ENCODE measurements around the gene MTOR.

GRCh38 chr1:11131816-11132215, 130.5 kb downstream of the MTOR start:
- TF ChIP-seq CTCF (IDR thresholded peaks at IDR 0.05) (no peak), EP300 (IDR thresholded peaks at IDR 0.05) (no peak), POLR2A (IDR thresholded peaks at IDR 0.05) (no peak)

Measured in suprapubic skin (tissue), 3 donors.